Measurements from ENCODE around the gene MMP24. TPM values are rescaled to one million over a fixed set of nuclear protein-coding genes. Genes with fewer than 3 reads are reported as not detected.

The MMP24 gene
- total and polyA plus RNA-seq, 2 of the 13 experiments (the other 11 are each of a cell fraction or from before 2014, with no cell fraction given), result 0.29 to 0.35 TPM

DNA sequence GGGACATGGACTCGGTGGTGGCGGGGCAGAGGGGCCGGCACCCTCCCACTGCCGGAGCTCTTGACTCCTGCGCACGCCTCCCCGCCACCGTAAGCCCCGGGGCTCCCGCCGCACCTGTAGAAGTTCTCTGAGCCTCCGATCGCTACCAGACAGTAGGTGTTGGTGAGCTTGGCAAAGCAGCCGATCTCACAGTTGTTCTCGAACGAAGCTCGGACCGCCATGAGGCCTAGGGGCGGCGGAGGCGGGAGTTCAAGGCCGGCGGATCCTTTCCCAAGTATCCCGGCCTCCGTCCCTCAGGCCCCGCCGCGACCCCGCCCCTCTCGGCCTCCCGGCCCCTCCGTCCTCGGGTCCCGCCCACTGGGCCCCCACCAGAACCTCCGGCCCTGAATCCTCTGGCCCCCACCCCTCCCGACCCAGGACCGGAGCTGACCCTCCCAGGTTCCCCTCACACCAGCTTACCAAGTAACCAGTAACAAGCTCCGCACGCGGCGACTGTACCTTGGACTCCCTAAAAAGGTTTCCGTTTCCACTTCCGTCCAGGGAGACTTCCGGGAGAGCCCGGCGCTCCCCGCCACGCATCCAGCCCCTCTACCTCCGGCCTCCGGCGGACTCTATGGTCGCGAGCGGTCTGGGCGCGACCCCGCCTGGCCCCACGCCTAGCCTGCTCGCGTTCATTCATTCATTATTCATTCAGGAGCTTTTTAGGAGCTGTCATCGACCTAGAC, 57.9 kb downstream of the MMP24 start, which contains the start of gene EIF6 (continued):
- peak; percentile 29; the same call in 1 of the 2 replicates for TF ChIP-seq SMAD3 (CRISPR knock-in tag; IDR thresholded peaks at IDR 0.05)
- peak; percentile 8; the same call in 1 of the 2 replicates for TF ChIP-seq SMARCC2 (IDR thresholded peaks at IDR 0.05)
- TF ChIP-seq, protein P1, sequence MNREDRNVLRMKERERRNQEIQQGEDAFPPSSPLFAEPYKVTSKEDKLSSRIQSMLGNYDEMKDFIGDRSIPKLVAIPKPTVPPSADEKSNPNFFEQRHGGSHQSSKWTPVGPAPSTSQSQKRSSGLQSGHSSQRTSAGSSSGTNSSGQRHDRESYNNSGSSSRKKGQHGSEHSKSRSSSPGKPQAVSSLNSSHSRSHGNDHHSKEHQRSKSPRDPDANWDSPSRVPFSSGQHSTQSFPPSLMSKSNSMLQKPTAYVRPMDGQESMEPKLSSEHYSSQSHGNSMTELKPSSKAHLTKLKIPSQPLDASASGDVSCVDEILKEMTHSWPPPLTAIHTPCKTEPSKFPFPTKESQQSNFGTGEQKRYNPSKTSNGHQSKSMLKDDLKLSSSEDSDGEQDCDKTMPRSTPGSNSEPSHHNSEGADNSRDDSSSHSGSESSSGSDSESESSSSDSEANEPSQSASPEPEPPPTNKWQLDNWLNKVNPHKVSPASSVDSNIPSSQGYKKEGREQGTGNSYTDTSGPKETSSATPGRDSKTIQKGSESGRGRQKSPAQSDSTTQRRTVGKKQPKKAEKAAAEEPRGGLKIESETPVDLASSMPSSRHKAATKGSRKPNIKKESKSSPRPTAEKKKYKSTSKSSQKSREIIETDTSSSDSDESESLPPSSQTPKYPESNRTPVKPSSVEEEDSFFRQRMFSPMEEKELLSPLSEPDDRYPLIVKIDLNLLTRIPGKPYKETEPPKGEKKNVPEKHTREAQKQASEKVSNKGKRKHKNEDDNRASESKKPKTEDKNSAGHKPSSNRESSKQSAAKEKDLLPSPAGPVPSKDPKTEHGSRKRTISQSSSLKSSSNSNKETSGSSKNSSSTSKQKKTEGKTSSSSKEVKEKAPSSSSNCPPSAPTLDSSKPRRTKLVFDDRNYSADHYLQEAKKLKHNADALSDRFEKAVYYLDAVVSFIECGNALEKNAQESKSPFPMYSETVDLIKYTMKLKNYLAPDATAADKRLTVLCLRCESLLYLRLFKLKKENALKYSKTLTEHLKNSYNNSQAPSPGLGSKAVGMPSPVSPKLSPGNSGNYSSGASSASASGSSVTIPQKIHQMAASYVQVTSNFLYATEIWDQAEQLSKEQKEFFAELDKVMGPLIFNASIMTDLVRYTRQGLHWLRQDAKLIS (CRISPR knock-in tag; IDR thresholded peaks at IDR 0.05), result no peak; the same call in none of the 2 replicates
- TF ChIP-seq, protein P2, sequence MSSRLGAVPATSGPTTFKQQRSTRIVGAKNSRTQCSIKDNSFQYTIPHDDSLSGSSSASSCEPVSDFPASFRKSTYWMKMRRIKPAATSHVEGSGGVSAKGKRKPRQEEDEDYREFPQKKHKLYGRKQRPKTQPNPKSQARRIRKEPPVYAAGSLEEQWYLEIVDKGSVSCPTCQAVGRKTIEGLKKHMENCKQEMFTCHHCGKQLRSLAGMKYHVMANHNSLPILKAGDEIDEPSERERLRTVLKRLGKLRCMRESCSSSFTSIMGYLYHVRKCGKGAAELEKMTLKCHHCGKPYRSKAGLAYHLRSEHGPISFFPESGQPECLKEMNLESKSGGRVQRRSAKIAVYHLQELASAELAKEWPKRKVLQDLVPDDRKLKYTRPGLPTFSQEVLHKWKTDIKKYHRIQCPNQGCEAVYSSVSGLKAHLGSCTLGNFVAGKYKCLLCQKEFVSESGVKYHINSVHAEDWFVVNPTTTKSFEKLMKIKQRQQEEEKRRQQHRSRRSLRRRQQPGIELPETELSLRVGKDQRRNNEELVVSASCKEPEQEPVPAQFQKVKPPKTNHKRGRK (CRISPR knock-in tag; IDR thresholded peaks at IDR 0.05), result no peak
- TF ChIP-seq ZEB1 (IDR thresholded peaks at IDR 0.05; ENCODE audit: insufficient replicate concordance, low read depth), result peak; percentile 89
- no peak for TF ChIP-seq NFATC3 (CRISPR knock-in tag; IDR thresholded peaks at IDR 0.05)
- TF ChIP-seq ZNF33B (CRISPR knock-in tag; IDR thresholded peaks at IDR 0.05), result no peak; the same call in 1 of the 2 replicates
- no peak for TF ChIP-seq SETDB1 (CRISPR knock-in tag; IDR thresholded peaks at IDR 0.05; ENCODE audit: borderline replicate concordance)
- TF ChIP-seq KDM4B (CRISPR knock-in tag; IDR thresholded peaks at IDR 0.05), result peak; percentile 92; the same call in 1 of the 2 replicates
- TF ChIP-seq, protein P3, sequence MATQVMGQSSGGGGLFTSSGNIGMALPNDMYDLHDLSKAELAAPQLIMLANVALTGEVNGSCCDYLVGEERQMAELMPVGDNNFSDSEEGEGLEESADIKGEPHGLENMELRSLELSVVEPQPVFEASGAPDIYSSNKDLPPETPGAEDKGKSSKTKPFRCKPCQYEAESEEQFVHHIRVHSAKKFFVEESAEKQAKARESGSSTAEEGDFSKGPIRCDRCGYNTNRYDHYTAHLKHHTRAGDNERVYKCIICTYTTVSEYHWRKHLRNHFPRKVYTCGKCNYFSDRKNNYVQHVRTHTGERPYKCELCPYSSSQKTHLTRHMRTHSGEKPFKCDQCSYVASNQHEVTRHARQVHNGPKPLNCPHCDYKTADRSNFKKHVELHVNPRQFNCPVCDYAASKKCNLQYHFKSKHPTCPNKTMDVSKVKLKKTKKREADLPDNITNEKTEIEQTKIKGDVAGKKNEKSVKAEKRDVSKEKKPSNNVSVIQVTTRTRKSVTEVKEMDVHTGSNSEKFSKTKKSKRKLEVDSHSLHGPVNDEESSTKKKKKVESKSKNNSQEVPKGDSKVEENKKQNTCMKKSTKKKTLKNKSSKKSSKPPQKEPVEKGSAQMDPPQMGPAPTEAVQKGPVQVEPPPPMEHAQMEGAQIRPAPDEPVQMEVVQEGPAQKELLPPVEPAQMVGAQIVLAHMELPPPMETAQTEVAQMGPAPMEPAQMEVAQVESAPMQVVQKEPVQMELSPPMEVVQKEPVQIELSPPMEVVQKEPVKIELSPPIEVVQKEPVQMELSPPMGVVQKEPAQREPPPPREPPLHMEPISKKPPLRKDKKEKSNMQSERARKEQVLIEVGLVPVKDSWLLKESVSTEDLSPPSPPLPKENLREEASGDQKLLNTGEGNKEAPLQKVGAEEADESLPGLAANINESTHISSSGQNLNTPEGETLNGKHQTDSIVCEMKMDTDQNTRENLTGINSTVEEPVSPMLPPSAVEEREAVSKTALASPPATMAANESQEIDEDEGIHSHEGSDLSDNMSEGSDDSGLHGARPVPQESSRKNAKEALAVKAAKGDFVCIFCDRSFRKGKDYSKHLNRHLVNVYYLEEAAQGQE (IDR thresholded peaks at IDR 0.05; ENCODE audit: borderline replicate concordance in 1 of 2, low read depth in 1 of 2, low read length in 2 of 2), result peak in 1 of 2 experiments; percentile 76; a peak in 2 of 4 replicates
- peak; percentile 79; the same call in 1 of the 2 replicates for TF ChIP-seq ZKSCAN8 (CRISPR knock-in tag; IDR thresholded peaks at IDR 0.05; ENCODE audit: borderline replicate concordance)
- TF ChIP-seq, protein P4, sequence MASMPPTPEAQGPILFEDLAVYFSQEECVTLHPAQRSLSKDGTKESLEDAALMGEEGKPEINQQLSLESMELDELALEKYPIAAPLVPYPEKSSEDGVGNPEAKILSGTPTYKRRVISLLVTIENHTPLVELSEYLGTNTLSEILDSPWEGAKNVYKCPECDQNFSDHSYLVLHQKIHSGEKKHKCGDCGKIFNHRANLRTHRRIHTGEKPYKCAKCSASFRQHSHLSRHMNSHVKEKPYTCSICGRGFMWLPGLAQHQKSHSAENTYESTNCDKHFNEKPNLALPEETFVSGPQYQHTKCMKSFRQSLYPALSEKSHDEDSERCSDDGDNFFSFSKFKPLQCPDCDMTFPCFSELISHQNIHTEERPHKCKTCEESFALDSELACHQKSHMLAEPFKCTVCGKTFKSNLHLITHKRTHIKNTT (CRISPR knock-in tag; IDR thresholded peaks at IDR 0.05), result no peak
- no peak for TF ChIP-seq ZFP37 (CRISPR knock-in tag; IDR thresholded peaks at IDR 0.05; ENCODE audit: borderline replicate concordance)
- peak; percentile 80; the same call in 1 of the 2 replicates for TF ChIP-seq ZNF546 (CRISPR knock-in tag; conservative IDR thresholded peaks at IDR 0.05)
- TF ChIP-seq ZNF367 (CRISPR knock-in tag; IDR thresholded peaks at IDR 0.05; ENCODE audit: borderline replicate concordance), result no peak
- TF ChIP-seq CBFB (CRISPR knock-in tag; IDR thresholded peaks at IDR 0.05), result peak; percentile 38; the same call in 1 of the 2 replicates
- no peak for TF ChIP-seq SNRNP70 (IDR thresholded peaks at IDR 0.05; ENCODE audit: low read depth, low read length)

All from HepG2 (cell line).